ENCODE data around the gene MDFI.

Gene MDFI

DNA sequence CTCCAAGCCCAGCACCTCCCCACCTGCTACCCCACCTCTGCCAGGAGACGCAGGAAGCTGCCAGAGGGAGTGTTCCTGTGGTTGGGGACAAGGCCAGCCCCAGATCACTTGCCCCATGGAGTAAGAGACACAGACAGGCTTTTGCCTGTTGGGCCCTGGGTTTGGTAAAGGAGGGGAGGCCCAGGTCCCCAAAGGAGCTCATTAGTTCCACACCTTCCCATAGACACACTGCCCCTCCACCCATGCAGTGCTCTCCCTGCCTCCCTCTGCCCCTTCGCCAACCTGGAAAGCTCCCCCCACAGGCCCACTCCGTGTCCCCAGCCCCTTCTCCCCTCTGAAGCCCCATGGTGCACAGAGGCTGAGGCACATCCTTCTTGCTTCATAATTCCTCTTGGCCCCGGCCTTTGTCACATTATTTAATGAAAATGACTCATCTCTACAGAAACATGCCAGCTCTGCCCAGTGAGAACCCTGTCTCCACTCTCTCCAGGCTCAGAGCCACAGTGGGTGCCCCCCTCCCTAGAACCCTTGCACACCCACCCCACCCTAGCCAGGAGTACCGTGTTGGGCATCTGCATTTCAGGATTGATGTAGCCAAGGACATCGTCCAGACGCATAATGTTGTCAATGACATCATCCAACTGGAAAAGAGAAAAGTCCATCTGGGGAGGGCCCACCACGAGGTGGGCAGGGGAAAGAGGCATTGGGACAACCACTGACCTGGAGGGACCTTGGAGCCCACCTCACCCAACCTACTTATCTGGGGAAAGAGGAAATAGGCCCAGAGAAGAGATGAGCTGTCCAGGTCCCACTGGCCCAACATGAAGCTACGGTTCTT, 51.1 kb downstream of the MDFI start:
- TF ChIP-seq, protein P1, sequence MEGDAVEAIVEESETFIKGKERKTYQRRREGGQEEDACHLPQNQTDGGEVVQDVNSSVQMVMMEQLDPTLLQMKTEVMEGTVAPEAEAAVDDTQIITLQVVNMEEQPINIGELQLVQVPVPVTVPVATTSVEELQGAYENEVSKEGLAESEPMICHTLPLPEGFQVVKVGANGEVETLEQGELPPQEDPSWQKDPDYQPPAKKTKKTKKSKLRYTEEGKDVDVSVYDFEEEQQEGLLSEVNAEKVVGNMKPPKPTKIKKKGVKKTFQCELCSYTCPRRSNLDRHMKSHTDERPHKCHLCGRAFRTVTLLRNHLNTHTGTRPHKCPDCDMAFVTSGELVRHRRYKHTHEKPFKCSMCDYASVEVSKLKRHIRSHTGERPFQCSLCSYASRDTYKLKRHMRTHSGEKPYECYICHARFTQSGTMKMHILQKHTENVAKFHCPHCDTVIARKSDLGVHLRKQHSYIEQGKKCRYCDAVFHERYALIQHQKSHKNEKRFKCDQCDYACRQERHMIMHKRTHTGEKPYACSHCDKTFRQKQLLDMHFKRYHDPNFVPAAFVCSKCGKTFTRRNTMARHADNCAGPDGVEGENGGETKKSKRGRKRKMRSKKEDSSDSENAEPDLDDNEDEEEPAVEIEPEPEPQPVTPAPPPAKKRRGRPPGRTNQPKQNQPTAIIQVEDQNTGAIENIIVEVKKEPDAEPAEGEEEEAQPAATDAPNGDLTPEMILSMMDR (IDR thresholded peaks at IDR 0.05; ENCODE audit: control insufficient read depth, extremely low read depth, insufficient read depth): no peak
- DNase-seq (ENCODE audit: low read depth): no peak
- no peak overlapping the region for H3K4me3 ChIP-seq (ENCODE audit: low read depth, low read length)

DNA sequence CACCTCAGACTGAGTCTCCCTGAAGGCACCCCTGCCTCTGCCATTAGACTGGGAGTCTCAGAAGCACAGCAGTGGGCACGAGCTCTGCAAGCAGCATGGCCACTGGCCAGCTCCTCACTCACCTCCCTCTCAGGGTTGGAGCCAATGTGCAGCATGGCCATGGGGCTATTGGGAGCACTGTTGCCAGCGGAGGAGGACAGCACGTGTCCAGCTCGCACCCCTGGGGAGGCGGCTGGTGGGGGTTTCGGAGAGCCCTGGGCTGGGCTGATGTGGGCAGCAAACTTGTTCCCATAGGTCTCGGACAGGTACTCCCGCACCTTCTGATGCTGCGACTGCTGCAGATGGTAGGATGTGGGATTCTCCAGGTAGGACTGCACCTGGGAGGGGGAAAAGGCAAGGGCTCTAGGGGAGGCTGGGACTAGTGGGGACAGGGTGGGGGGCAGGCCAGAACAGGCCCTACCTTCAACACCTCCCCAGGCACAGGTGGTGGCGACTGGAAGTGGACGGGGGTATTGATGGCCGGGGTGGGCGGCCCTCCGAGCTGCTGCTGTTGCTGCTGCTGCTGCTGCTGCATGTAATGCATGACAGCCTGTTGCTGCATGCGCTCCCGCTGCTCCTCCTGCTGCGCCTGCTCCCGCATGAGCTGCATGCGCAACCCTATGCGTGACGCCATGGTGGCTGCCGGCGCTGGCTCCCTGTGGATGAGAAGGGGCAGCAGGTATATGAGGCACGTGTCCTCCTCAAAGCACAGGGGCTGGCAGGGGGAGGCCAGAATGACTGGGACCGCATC, 52.5 kb downstream of the MDFI start:
- DNase-seq (ENCODE audit: low read depth): no peak
- TF ChIP-seq, protein P1 (IDR thresholded peaks at IDR 0.05; ENCODE audit: control insufficient read depth, extremely low read depth, insufficient read depth): no peak
- no peak overlapping the region for H3K4me3 ChIP-seq (ENCODE audit: low read depth, low read length)

DNA sequence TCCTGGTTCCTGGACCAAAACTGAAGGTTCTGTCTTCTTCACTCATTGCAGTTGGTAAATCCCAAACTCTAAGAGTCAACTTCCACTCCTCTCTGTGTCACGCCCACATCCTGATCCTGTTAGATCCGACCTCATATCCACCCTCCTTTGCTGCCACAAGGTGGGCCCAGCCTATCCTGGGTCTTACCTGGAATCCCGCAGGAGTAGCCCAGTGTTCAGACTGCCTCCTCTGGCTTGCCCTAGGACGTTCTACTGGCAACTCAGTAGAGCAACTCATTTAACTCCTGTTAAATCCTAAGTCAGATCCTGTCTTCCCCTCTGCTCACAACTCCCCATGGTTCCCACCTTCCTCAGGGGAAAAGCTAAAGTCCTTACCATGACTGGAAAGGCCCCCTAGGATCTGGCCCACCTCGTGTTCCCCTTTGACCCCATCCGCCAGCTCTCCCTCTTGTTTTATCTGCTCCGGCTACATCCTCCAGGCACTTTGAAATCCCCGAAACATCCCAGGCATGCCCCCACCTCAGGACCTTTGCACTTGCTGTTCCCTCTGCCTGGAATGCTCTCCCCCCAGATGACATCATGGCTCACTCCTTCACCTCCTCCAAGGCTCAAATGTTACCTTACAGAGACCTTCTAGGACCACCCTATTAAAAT, 53.3 kb downstream of the MDFI start:
- TF ChIP-seq, protein P1 (IDR thresholded peaks at IDR 0.05; ENCODE audit: control insufficient read depth, extremely low read depth, insufficient read depth): no peak
- no peak overlapping the region for H3K4me3 ChIP-seq (ENCODE audit: low read depth, low read length)
- DNase-seq (ENCODE audit: low read depth): no peak

DNA sequence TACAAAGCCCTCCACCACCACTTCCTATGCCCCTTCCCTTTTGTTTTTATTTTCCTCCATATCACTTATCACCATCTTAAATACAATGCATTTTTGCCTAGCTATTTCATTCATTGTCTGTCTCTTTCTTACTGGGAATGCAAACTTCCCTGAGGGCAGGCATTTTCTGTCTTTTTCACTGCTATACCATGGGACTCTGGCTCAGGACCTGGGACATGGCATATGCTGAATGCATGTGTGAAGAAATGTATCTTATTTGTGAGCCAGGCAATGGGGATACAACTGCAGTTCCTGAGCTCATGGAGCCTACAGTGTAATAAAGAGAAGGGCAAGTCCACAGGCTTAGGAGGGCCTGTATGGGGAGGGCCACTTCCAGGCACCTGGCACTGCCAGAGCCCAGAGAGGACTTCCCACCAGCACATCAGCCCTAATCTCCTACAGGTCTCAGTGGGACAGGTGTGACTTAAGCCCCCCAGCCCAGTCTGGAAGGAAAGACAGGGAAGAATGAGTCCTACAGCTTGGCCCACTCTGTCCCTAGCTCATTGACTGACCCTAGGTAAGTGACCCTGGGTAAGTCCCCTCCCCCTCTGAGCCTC, 53.9 kb downstream of the MDFI start:
- DNase-seq (ENCODE audit: low read depth): no peak
- TF ChIP-seq, protein P1 (IDR thresholded peaks at IDR 0.05; ENCODE audit: control insufficient read depth, extremely low read depth, insufficient read depth): no peak
- H3K4me3 ChIP-seq (ENCODE audit: low read depth, low read length): no peak overlapping the region

DNA sequence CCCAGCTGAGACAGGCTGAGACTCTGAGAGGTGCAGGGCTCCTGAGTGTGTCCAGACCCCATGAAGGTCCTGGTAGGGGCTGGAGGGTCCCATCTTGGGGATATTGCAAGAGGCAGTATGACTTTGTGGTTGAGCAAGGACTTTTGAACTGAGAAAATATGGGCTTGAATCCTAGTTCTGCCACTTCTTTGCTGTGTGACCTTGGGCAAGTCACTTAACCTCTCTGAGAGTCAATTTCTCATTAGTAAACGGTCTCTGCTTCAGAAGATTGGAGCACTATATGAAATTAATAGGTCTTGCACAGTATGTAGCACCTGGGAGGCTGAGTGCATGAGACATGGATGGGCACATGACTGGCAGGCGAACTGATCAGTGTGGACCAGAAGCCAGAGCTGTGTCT, 54.5 kb downstream of the MDFI start:
- TF ChIP-seq, protein P1 (IDR thresholded peaks at IDR 0.05; ENCODE audit: control insufficient read depth, extremely low read depth, insufficient read depth): no peak
- no peak for DNase-seq (ENCODE audit: low read depth)
- H3K4me3 ChIP-seq (ENCODE audit: low read depth, low read length): no peak overlapping the region

Measured in LNCaP clone FGC (cell line).